ENCODE data around the gene BEND7. TPM values are rescaled to one million over a fixed set of nuclear protein-coding genes. Genes with fewer than 3 reads are reported as not detected.

BEND7 gene
- total and polyA plus RNA-seq, 2 of the 8 experiments (the other 6 are each of a cell fraction or from before 2014, with no cell fraction given): 1.9 to 8.2 TPM

GRCh38 chr10:13496164-13496563 lies 32.6 kb downstream of the BEND7 start:
- no peak overlapping the region for H2BK15ac ChIP-seq (ENCODE audit: low read length)
- ChIA-PET CTCF (ENCODE audit: partially characterized antibody) (interaction anchor here (0.7 to 2.3 kb wide), 7 partner anchors 8 to 701 kb away, joined by 4 to 10 read pairs (median 6); no protein-coding TSS in a partner anchor), POLR2A (ENCODE audit: partially characterized antibody) (interaction anchor here (0.8 to 1.3 kb wide), 2 partner anchors 8 to 12 kb away, joined by 3 read pairs; no protein-coding TSS in a partner anchor)
- H3K23ac ChIP-seq (ENCODE audit: insufficient read length): no peak overlapping the region
- H2AFZ ChIP-seq (ENCODE audit: low read length): no peak overlapping the region
- no peaks in the 10 kb centered on the region for H3K79me1 ChIP-seq (ENCODE audit: low read depth, low read length)
- H3K4me2 ChIP-seq (ENCODE audit: insufficient read depth in 1 of 2, low read depth in 2 of 2, low read length in 2 of 2): no peak overlapping the region
- no peaks in the 10 kb centered on the region for H3K79me2 ChIP-seq (ENCODE audit: control insufficient read depth in 1 of 2, insufficient read depth in 2 of 2, low read length in 2 of 2)
- H3K18ac ChIP-seq (ENCODE audit: extremely low read depth, low read length): no peak overlapping the region
- no peaks in the 10 kb centered on the region for H3K9me3 ChIP-seq (ENCODE audit: insufficient read depth in 2 of 2, low read depth in 1 of 2, low read length in 1 of 2)
- H3K27ac ChIP-seq (ENCODE audit: low read depth, low read length): no peak overlapping the region
- H2BK20ac ChIP-seq (ENCODE audit: low read length): no peak overlapping the region
- no peak for DNase-seq (ENCODE audit: low read depth in 1 of 2, low spot score in 2 of 2)
- H4K8ac ChIP-seq (ENCODE audit: extremely low read depth, insufficient read depth, low read length): no peak overlapping the region
- no peak overlapping the region for H3K4ac ChIP-seq (replicated peaks; ENCODE audit: insufficient read length, low read depth, low read length)
- no peaks in the 10 kb centered on the region; a peak in 1 of 7 replicates for H3K27me3 ChIP-seq (replicated peaks in 1 of 4; ENCODE audit: control insufficient read depth in 3 of 4, extremely low read depth in 1 of 4, insufficient read depth in 3 of 4, low read length in 3 of 4)
- H3K4me3 ChIP-seq (ENCODE audit: extremely low read depth in 1 of 4, insufficient read depth in 2 of 4, low read depth in 3 of 4, low read length in 4 of 4): no peak overlapping the region
- H4K20me1 ChIP-seq (replicated peaks in 1 of 2; ENCODE audit: control insufficient read depth in 1 of 2, insufficient read depth in 2 of 2, low read length in 2 of 2): no peaks in the 10 kb centered on the region
- H2AK5ac ChIP-seq (ENCODE audit: low read depth, low read length): no peak overlapping the region
- no peaks in the 10 kb centered on the region for H3K36me3 ChIP-seq (ENCODE audit: control insufficient read depth in 2 of 4, insufficient read depth in 4 of 4, low read length in 3 of 4)
- H3K56ac ChIP-seq (replicated peaks; ENCODE audit: insufficient read length, low read depth, low read length): no peak overlapping the region
- H2BK12ac ChIP-seq (ENCODE audit: low read depth, low read length): no peak overlapping the region
- WGBS, 2 experiments (ENCODE audit: extremely low coverage in 1 of 2, insufficient coverage in 1 of 2, insufficient read length in 1 of 2, insufficient replicate concordance in 2 of 2, low coverage in 1 of 2, low lambda C conversion rate in 2 of 2, missing lambda C conversion rate in 1 of 2): 93% methylated on average over 8 of the region's 8 CpGs; no CpG with 5 or more reads in 1 of the 2 experiments
- H4K5ac ChIP-seq (ENCODE audit: insufficient read length, low read depth, low read length): no peak overlapping the region
- H2BK5ac ChIP-seq (ENCODE audit: low read depth, low read length): no peak overlapping the region
- H3K4me1 ChIP-seq (replicated peaks in 1 of 4; ENCODE audit: control insufficient read depth in 3 of 4, insufficient read depth in 4 of 4, low read length in 3 of 4): no peaks in the 10 kb centered on the region
- H3K9ac ChIP-seq (replicated peaks in 1 of 4; ENCODE audit: extremely low read depth in 1 of 4, low read depth in 3 of 4, low read length in 3 of 4): no peak overlapping the region
- no peaks in the 10 kb centered on the region for H3K23me2 ChIP-seq (ENCODE audit: low read depth, low read length)
- FAIRE-seq: no peak
- no peak overlapping the region for H2BK120ac ChIP-seq (replicated peaks; ENCODE audit: low read depth, low read length)
- H4K91ac ChIP-seq (replicated peaks; ENCODE audit: insufficient read length, low read length): no peak overlapping the region
- no peak overlapping the region for H3K14ac ChIP-seq (ENCODE audit: insufficient read length)
- no peak for TF ChIP-seq TAF1 (IDR thresholded peaks at IDR 0.05; ENCODE audit: low read depth, low read length)
- TF ChIP-seq CHD1 (IDR thresholded peaks at IDR 0.05; ENCODE audit: low read depth, low read length): no peak
- no peak for TF ChIP-seq YY1 (IDR thresholded peaks at IDR 0.05; ENCODE audit: low read depth, low read length)
- no peak for TF ChIP-seq KDM1A (IDR thresholded peaks at IDR 0.05; ENCODE audit: borderline replicate concordance, low read length)
- TF ChIP-seq BCL11A (IDR thresholded peaks at IDR 0.05; ENCODE audit: low read depth in 2 of 2, low read length in 2 of 2): no peak
- no peak for TF ChIP-seq MAFK (IDR thresholded peaks at IDR 0.05; ENCODE audit: low read depth, low read length)
